A549 (cell line): ENCODE data around the gene FREM1.

ENCODE experiments used
- CTCF ChIP-seq: fragments of >200 bp; sonication (Bioruptor Twin); formaldehyde crosslinking; IDR thresholded peaks from 3 replicates; pipeline ENCODE4 v1.5.1; 2016
- KDM1A ChIP-seq: fragments of 200-600 bp; sonication (generic); IDR thresholded peaks from 2 replicates; pipeline ENCODE4 v1.6.1; 2016; ENCODE audit warnings: low read depth, mild to moderate bottlenecking
- USF2 ChIP-seq: fragments of 450-650 bp; IDR thresholded peaks from 2 replicates; pipeline ENCODE4 v1.6.1; 2014; ENCODE audit warnings: antibody characterized with exemption
- ZNF302 ChIP-seq: fragments of 250-450 bp; sonication (Bioruptor Pico); IDR thresholded peaks from 2 replicates; pipeline ENCODE4 v1.9.0; 2021; ENCODE audit warnings: inconsistent platforms, mild to moderate bottlenecking, moderate library complexity

- TF ChIP-seq KDM1A (no peak), CTCF (no peak), USF2 (no peak), ZNF302 (CRISPR knock-in tag) (no peak)
These were observed 16.9 kb downstream of the FREM1 start for GRCh38 chr9:14893280-14893679.
